GM12892 (cell line): Measurements from ENCODE around the gene INPP5A.
"Not testable (repeated sequence)": the region's sequence is repeated elsewhere in the genome, so short reads cannot be mapped to it uniquely, and the experiment has no call there.

Experiments used
- DNase-seq: peaks from one replicate; pipeline ENCODE4 v3.0.0; 2011; ENCODE audit not compliant: insufficient read length
- FAIRE-seq: peaks from 2 replicates; lab custom pipeline; 2011; peaks lifted over from hg19 to GRCh38; lab: Jason Lieb, UNC
- POLR2A ChIP-seq: IDR thresholded peaks from 2 replicates; pipeline ENCODE4 v1.6.1; 2011; ENCODE audit warnings: low read depth, low read length, control low read depth
- POLR2AphosphoS5 ChIP-seq: IDR thresholded peaks from 2 replicates; pipeline ENCODE4 v1.6.1; 2011; ENCODE audit warnings: low read depth, low read length, control low read depth
- TAF1 ChIP-seq: IDR thresholded peaks from 2 replicates; pipeline ENCODE4 v1.6.1; 2011; ENCODE audit warnings: low read depth, mild to moderate bottlenecking, control low read depth, low read length, borderline replicate concordance

Gene INPP5A

GRCh38 chr10:132768346-132769248 lies 231.0 kb downstream of the INPP5A start:
- FAIRE-seq (no peak), DNase-seq (no peak)
- TF ChIP-seq POLR2A (no peak), TAF1 (no peak), POLR2AphosphoS5 (no peak)

GRCh38 chr10:132770061-132771021 lies 232.8 kb downstream of the INPP5A start:
- FAIRE-seq (no peak), DNase-seq (no peak)
- TF ChIP-seq POLR2AphosphoS5 (no peak), TAF1 (no peak), POLR2A (no peak)

- not testable (repeated sequence) for FAIRE-seq, DNase-seq
These were observed 235.2 kb downstream of the INPP5A start for GRCh38 chr10:132772816-132773215.

DNA sequence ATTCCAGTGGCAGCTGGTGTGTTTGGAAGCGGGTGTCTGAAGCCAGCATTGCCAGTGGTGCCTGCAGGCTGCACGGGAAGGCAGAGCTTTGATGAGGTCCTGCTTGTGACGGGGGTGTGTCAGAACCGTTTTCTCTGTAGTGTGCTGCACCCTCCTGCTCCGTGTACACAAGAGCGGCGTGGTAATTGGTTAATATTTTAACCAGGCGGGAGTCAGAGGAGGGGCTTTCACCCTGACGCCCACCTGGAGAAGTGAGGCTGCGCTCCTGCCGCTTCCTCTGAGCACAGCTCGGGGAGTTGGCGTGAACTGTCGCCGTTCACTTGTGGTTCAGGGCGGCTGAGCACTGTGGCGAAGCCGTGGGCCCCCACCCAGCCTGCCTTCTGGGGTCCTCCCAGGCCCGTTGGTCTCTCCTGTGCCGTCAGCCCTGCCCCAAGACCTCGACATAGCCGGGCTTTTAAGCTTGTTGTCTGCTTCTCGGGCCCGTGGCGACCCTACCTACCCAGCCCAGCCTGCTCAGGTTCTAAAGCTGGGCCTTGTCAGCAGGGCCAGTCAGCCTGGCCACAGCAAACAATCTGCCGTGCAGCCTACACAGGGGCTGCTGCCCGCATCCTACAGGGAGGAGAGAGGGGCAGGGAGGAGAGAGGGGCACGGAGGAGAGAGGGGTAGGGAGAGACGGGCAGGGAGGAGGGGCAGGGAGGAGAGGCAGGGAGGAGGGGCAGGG lies 236.8 kb downstream of the INPP5A start:
- FAIRE-seq, result no peak
- DNase-seq, result no peak
- TF ChIP-seq POLR2A (no peak), POLR2AphosphoS5 (no peak), TAF1 (no peak)

- FAIRE-seq (no peak), DNase-seq (no peak)
- no peak for TF ChIP-seq POLR2A
These were observed 237.6 kb downstream of the INPP5A start for GRCh38 chr10:132774902-132775863.

GRCh38 chr10:132776186-132776585 lies 238.6 kb downstream of the INPP5A start:
- DNase-seq, result no peak
- FAIRE-seq, result no peak
- TF ChIP-seq TAF1 (no peak), POLR2A (no peak), POLR2AphosphoS5 (no peak)

- FAIRE-seq (no peak), DNase-seq (no peak)
- TF ChIP-seq TAF1 (no peak), POLR2A (no peak), POLR2AphosphoS5 (no peak)
These were observed 239.2 kb downstream of the INPP5A start for GRCh38 chr10:132776821-132777220.

DNA sequence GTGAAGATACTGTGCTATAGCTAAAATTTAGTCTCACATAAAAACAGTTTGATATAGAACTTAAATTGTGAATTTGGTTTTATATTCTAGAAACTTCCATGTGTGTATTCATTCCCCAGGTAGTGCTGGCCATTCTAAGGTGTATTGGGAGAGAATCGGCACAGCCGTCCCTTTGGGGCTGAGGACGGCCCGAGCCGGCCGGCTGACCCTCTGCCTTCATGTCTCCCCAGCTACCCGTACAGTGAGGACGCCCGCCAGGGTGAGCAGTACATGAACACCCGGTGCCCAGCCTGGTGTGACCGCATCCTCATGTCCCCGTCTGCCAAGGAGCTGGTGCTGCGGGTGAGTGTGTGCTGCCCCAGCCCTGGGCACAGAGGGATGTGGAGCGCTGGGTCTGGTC lies 239.9 kb downstream of the INPP5A start:
- FAIRE-seq (no peak), DNase-seq (no peak)
- TF ChIP-seq TAF1, result no peak
- no peak for TF ChIP-seq POLR2A
- TF ChIP-seq POLR2AphosphoS5, result no peak

DNA sequence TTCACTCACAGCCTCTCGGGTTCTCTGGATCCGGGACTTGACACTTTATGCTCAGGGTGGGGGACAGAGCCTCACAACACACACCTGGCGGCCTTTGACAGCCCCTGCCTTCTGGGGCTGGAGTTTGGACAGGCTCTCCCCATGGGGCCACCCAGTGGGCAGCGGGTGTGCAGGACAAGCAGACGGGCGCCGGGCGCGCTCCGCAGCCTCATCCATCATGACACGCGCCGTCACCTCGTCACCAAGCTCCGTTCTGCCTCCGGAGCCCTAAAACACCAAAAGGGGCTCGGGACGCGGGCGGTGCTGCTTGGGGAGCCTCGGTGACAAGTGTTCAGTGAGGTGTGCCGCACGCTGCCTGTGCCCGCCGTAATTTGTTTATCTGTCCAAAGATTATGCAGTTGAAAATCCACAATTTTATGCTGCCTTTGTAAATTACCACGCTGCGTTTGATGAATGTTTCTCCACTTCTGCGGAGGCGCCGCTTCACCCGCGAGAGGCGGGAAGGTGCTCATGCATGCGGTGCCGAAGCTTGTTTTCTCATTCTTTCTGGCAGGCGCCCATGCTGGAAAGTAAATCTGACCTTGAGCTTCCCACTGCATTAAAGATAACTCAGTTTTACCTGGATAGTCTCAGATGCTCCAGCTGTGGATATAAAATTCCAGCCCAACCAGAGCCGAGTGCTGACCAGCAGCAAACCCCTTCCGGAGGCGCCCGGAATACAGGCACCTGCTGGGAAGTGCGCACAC lies 242.1 kb downstream of the INPP5A start:
- FAIRE-seq (no peak), DNase-seq (no peak)
- TF ChIP-seq POLR2AphosphoS5 (no peak), POLR2A (no peak), TAF1 (no peak)

DNA sequence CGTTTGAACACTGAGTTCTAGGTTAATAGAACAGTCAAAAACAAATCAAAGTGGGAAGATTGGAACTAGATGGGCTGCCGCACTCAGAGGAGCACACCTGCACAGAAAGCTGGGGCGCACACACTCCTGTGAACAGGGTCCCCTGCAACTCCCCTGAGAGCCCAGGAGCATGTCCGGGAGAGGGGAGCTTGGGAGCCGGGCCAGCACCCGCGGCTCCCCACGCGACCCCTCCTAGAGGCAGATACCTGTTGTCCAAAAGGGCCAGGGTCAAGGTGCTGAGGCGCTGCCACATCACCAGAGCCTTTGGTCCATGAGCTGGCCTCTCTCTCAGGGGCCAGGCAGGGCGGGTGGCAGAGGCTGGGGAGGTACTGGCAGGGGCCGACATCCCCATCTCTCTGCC lies 242.8 kb downstream of the INPP5A start:
- TF ChIP-seq POLR2A, result no peak
- TF ChIP-seq TAF1, result no peak
- TF ChIP-seq POLR2AphosphoS5, result no peak
- FAIRE-seq (no peak), DNase-seq (no peak)
